Measurements from ENCODE around the gene FADS1. TPM values are rescaled to one million over a fixed set of nuclear protein-coding genes. Genes with fewer than 3 reads are reported as not detected.

Gene FADS1
- total and polyA plus RNA-seq, 2 of the 8 experiments (the other 6 are each of a cell fraction or from before 2014, with no cell fraction given): 115 to 141 TPM

GRCh38 chr11:61795876-61796526 is 20.8 kb downstream of the FADS1 start:
- Histone ChIP-seq H2BK120ac (replicated peaks; ENCODE audit: low read depth, low read length) (no peak overlapping the region), H2BK5ac (ENCODE audit: low read depth, low read length) (no peak overlapping the region), H2BK15ac (ENCODE audit: low read length) (no peak overlapping the region), H4K91ac (replicated peaks; ENCODE audit: insufficient read length, low read length) (no peak overlapping the region), H3K36me3 (ENCODE audit: control insufficient read depth in 2 of 4, insufficient read depth in 4 of 4, low read length in 3 of 4) (peaks cover 1 to 33% (median 19%) of the 10 kb centered on the region in 4 experiments; a peak in 7 of 8 replicates), H3K9me3 (ENCODE audit: insufficient read depth in 2 of 2, low read depth in 1 of 2, low read length in 1 of 2) (no peaks in the 10 kb centered on the region), H3K9ac (replicated peaks in 1 of 4; ENCODE audit: extremely low read depth in 1 of 4, low read depth in 3 of 4, low read length in 3 of 4) (no peak overlapping the region), H3K79me2 (ENCODE audit: control insufficient read depth in 1 of 2, insufficient read depth in 2 of 2, low read length in 2 of 2) (peaks cover 8 to 56% of the 10 kb centered on the region in 2 experiments), H3K23me2 (ENCODE audit: low read depth, low read length) (peaks cover 2% of the 10 kb centered on the region; the same call in 1 of the 2 replicates), H3K14ac (ENCODE audit: insufficient read length) (no peak overlapping the region), H3K27ac (ENCODE audit: low read depth, low read length) (no peak overlapping the region), H3K4ac (replicated peaks; ENCODE audit: insufficient read length, low read depth, low read length) (no peak overlapping the region), H4K8ac (ENCODE audit: extremely low read depth, insufficient read depth, low read length) (no peak overlapping the region), H3K56ac (replicated peaks; ENCODE audit: insufficient read length, low read depth, low read length) (no peak overlapping the region), H3K4me1 (replicated peaks in 1 of 4; ENCODE audit: control insufficient read depth in 3 of 4, insufficient read depth in 4 of 4, low read length in 3 of 4) (0 out of 7 replicates have a peak, but pooled peaks cover 0 to 2% (median 0%) of the 10 kb centered on the region in 4 experiments), H4K5ac (ENCODE audit: insufficient read length, low read depth, low read length) (no peak overlapping the region), H2BK20ac (ENCODE audit: low read length) (no peak overlapping the region), H3K18ac (ENCODE audit: extremely low read depth, low read length) (no peak overlapping the region), H2AFZ (ENCODE audit: low read length) (no peak overlapping the region), H2BK12ac (ENCODE audit: low read depth, low read length) (no peak overlapping the region), H3K27me3 (replicated peaks in 1 of 4; ENCODE audit: control insufficient read depth in 3 of 4, extremely low read depth in 1 of 4, insufficient read depth in 3 of 4, low read length in 3 of 4) (no peaks in the 10 kb centered on the region), H3K79me1 (ENCODE audit: low read depth, low read length) (no peaks in the 10 kb centered on the region; the same call in 1 of the 2 replicates), H3K4me2 (ENCODE audit: insufficient read depth in 1 of 2, low read depth in 2 of 2, low read length in 2 of 2) (no peak overlapping the region), H3K23ac (ENCODE audit: insufficient read length) (no peak overlapping the region), H3K4me3 (ENCODE audit: extremely low read depth in 1 of 4, insufficient read depth in 2 of 4, low read depth in 3 of 4, low read length in 4 of 4) (no peak overlapping the region), H2AK5ac (ENCODE audit: low read depth, low read length) (no peak overlapping the region), H4K20me1 (replicated peaks in 1 of 2; ENCODE audit: control insufficient read depth in 1 of 2, insufficient read depth in 2 of 2, low read length in 2 of 2) (peaks cover 2 to 8% of the 10 kb centered on the region in 2 experiments)
- DNase-seq (ENCODE audit: low read depth in 1 of 2, low spot score in 2 of 2) (no peak), FAIRE-seq (no peak)
- POLR2A ChIA-PET (ENCODE audit: partially characterized antibody): interaction anchor here (0.8 to 20.9 kb wide), 15 partner anchors 9 to 170 kb away, joined by 3 to 354 read pairs (median 4); partner anchors contain the start of genes FADS1 and FADS2
- CTCF ChIA-PET (ENCODE audit: partially characterized antibody): interaction anchor here (0.9 to 10.1 kb wide), 18 partner anchors 8 to 312 kb away, joined by 3 to 118 read pairs (median 10); partner anchors contain the start of genes FADS1 and FADS2
- WGBS, 2 experiments (ENCODE audit: extremely low coverage in 1 of 2, insufficient coverage in 1 of 2, insufficient read length in 1 of 2, insufficient replicate concordance in 2 of 2, low coverage in 1 of 2, low lambda C conversion rate in 2 of 2, missing lambda C conversion rate in 1 of 2): 94% methylated on average over 17 of the region's 18 CpGs; no CpG with 5 or more reads in 1 of the 2 experiments
- TF ChIP-seq TAF1 (IDR thresholded peaks at IDR 0.05; ENCODE audit: low read depth, low read length) (no peak), BACH1 (IDR thresholded peaks at IDR 0.05; ENCODE audit: low read length) (no peak), POU5F1 (IDR thresholded peaks at IDR 0.05; ENCODE audit: low read depth, low read length) (no peak), BRCA1 (IDR thresholded peaks at IDR 0.05; ENCODE audit: low read depth, low read length) (no peak), RNF2 (IDR thresholded peaks at IDR 0.05; ENCODE audit: borderline replicate concordance, low read depth, low read length, missing control alignments, poor library complexity, severe bottlenecking) (no peak), CHD2 (IDR thresholded peaks at IDR 0.05; ENCODE audit: low read length) (no peak), CTCF (IDR thresholded peaks at IDR 0.05; ENCODE audit: control extremely low read depth in 1 of 3, insufficient read depth in 1 of 3, low read depth in 1 of 3, low read length in 3 of 3) (no peak), E2F6 (IDR thresholded peaks at IDR 0.05) (no peak)
